Hepatocyte (in vitro differentiated cells): Measurements from ENCODE around the gene TM9SF4.

Source experiments
- EZH2 ChIP-seq: fragments of 200-600 bp; sonication (generic); IDR thresholded peaks from 2 replicates; pipeline ENCODE4 v1.6.1; 2016; ENCODE audit warnings: antibody characterized with exemption, mild to moderate bottlenecking, borderline replicate concordance
- EZH2phosphoT487 ChIP-seq: fragments of 200-600 bp; sonication (generic); IDR thresholded peaks from one replicate; pipeline ENCODE4 v1.6.1; 2018; ENCODE audit warnings: antibody characterized with exemption, mild to moderate bottlenecking, low read depth, moderate library complexity; ENCODE audit not compliant: unreplicated experiment, severe bottlenecking
- TF ChIP-seq, protein P1 (sequence below): fragments of 200-600 bp; sonication (generic); IDR thresholded peaks from 2 replicates; pipeline ENCODE4 v1.5.1; 2016; ENCODE audit warnings: antibody characterized with exemption, mild to moderate bottlenecking; ENCODE audit not compliant: poor library complexity

DNA sequence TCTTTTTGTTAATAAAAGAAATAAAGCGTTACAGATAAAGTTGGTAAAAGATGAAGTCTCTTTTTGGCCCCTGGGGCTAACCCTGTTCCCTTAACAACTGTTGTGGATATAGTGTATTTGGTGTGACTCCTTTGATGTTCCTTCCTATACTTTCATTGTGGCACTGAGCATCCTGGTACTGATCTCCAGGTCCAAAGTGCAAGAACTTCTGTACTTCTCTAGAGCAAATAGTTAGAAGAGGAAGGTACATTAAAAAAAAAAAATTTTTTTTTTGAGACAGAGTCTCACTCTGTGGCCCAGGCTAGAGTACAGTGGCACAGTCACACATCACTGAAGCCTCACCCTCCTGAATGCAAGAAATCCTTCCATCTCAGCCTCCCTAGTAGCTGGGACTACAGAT, 104.4 kb downstream of the TM9SF4 start:
- TF ChIP-seq, protein P1, sequence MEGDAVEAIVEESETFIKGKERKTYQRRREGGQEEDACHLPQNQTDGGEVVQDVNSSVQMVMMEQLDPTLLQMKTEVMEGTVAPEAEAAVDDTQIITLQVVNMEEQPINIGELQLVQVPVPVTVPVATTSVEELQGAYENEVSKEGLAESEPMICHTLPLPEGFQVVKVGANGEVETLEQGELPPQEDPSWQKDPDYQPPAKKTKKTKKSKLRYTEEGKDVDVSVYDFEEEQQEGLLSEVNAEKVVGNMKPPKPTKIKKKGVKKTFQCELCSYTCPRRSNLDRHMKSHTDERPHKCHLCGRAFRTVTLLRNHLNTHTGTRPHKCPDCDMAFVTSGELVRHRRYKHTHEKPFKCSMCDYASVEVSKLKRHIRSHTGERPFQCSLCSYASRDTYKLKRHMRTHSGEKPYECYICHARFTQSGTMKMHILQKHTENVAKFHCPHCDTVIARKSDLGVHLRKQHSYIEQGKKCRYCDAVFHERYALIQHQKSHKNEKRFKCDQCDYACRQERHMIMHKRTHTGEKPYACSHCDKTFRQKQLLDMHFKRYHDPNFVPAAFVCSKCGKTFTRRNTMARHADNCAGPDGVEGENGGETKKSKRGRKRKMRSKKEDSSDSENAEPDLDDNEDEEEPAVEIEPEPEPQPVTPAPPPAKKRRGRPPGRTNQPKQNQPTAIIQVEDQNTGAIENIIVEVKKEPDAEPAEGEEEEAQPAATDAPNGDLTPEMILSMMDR: no peak
- TF ChIP-seq EZH2 (no peak), EZH2phosphoT487 (no peak)
